Lower leg skin (tissue), 3 donors: ENCODE results near the gene OR2D2.
"Not testable (repeated sequence)": the region's sequence is repeated elsewhere in the genome, so short reads cannot be mapped to it uniquely, and the experiment has no call there.

ENCODE experiments used
- CTCF ChIP-seq, 3 donors: fragments of 450-650 bp; IDR thresholded peaks; one replicate each; pipeline ENCODE4 v1.5.1; 2016; ENCODE audit warnings: antibody characterized with exemption in 3 of 3, mild to moderate bottlenecking in 3 of 3, moderate library complexity in 2 of 3
- POLR2A ChIP-seq, 2 donors: fragments of 450-650 bp; IDR thresholded peaks; one replicate each; pipeline ENCODE4 v1.6.1; 2016 to 2017; ENCODE audit warnings: antibody characterized with exemption in 2 of 2, mild to moderate bottlenecking in 1 of 2, moderate library complexity in 1 of 2

DNA sequence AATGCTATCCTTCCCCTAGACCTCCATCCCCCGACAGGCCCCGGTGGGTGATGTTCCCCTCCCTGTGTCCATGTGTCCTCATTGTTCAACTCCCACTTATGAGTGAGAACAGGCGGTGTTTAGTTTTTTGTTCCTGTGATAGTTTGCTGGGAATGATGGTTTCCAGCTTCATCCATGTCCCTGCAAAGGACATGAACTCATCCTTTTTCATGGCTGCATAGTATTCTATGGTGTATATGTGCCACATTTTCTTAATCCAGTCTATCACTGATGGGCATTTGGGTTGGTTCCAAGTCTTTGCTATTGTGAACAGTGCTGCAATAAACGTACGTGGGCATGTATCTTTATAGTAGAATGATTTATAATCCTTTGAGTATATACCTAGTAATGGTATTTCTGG lies 4.6 kb downstream of the OR2D2 start:
- TF ChIP-seq POLR2A, CTCF (IDR thresholded peaks at IDR 0.05): not testable (repeated sequence)
